ENCODE results near the gene EP400. TPM values are rescaled to one million over a fixed set of nuclear protein-coding genes. Genes with fewer than 3 reads are reported as not detected.

EP400 gene
- total RNA-seq, 1 experiment from 2014 or later, result 61.7 TPM

- H2AK5ac ChIP-seq (ENCODE audit: insufficient read length, low read length), result no peak overlapping the region
- H3K79me2 ChIP-seq (ENCODE audit: insufficient read depth, low read length), result no peaks in the 10 kb centered on the region
- H3K14ac ChIP-seq (ENCODE audit: insufficient read depth, low read length), result no peak overlapping the region
- no peaks in the 10 kb centered on the region for H3K79me1 ChIP-seq (ENCODE audit: insufficient read depth, low read depth, low read length, poor library complexity, severe bottlenecking)
- H3K36me3 Mint-ChIP-seq (ENCODE audit: insufficient read depth in 1 of 3, low read depth in 3 of 3), result peaks cover 23 to 47% (median 40%) of the 10 kb centered on the region in 3 experiments; a peak in 6 of 7 replicates
- no peak overlapping the region for H2BK15ac ChIP-seq (ENCODE audit: low read depth, low read length)
- no peaks in the 10 kb centered on the region for H3K27me3 ChIP-seq (ENCODE audit: insufficient read depth, low read length)
- H3K9me3 Mint-ChIP-seq, result no peaks in the 10 kb centered on the region
- no peaks in the 10 kb centered on the region for H4K20me1 ChIP-seq (ENCODE audit: control insufficient read depth, insufficient read depth, insufficient read length)
- no peak overlapping the region for H3K4ac ChIP-seq (ENCODE audit: low read depth, low read length)
- no peak overlapping the region for H2BK120ac ChIP-seq (ENCODE audit: low read depth, low read length, poor library complexity, severe bottlenecking)
- H2BK5ac ChIP-seq (ENCODE audit: insufficient read length, low read length), result no peak overlapping the region
- no peak for TF ChIP-seq CTCF (conservative IDR thresholded peaks at IDR 0.05)
- H3K56ac ChIP-seq (ENCODE audit: insufficient read length, low read depth, low read length), result no peak overlapping the region
- no peaks in the 10 kb centered on the region for H3K9me3 ChIP-seq (ENCODE audit: control insufficient read depth, low read depth, low read length)
- H3K23ac ChIP-seq (ENCODE audit: insufficient read length, low read depth, low read length), result no peak overlapping the region
- H3K4me2 ChIP-seq (ENCODE audit: insufficient read depth, insufficient read length, low read length), result no peak overlapping the region
- no peak overlapping the region for H2AFZ ChIP-seq (ENCODE audit: low read length)
- H3T11ph ChIP-seq (ENCODE audit: low read length), result no peak overlapping the region
- H3K4me1 ChIP-seq (ENCODE audit: insufficient read depth, low read length), result no peaks in the 10 kb centered on the region
- no peaks in the 10 kb centered on the region for H3K23me2 ChIP-seq (ENCODE audit: insufficient read length, low read depth, low read length, poor library complexity, severe bottlenecking)
- no peak overlapping the region for H3K27ac ChIP-seq (ENCODE audit: insufficient read length, low read depth, low read length)
- no peaks in the 10 kb centered on the region for H3K27me3 Mint-ChIP-seq (ENCODE audit: low read depth)
- H2BK12ac ChIP-seq (ENCODE audit: insufficient read length, low read depth, low read length), result no peak overlapping the region
- no peak overlapping the region for H3K4me3 Mint-ChIP-seq
- peak overlapping the region in 1 of 3 experiments; percentile 78; a peak in 1 of 7 replicates for H3K27ac Mint-ChIP-seq
- no peak overlapping the region for H3K18ac ChIP-seq (ENCODE audit: insufficient read length, low read depth, low read length)
- no peak overlapping the region for H2BK20ac ChIP-seq (ENCODE audit: low read depth, low read length, poor library complexity, severe bottlenecking)
- WGBS (ENCODE audit: extremely low coverage, insufficient read length, low lambda C conversion rate), result no CpG with 5 or more reads among the region's 9 CpGs
- no peak for DNase-seq
- no peak overlapping the region for H4K91ac ChIP-seq (ENCODE audit: insufficient read length, low read depth, low read length)
- H3K4me1 Mint-ChIP-seq, result no peaks in the 10 kb centered on the region
- no peak overlapping the region for H4K8ac ChIP-seq (replicated peaks; ENCODE audit: insufficient read length, low read depth, low read length)
- H3K9ac ChIP-seq (ENCODE audit: extremely low read depth, insufficient read length, low read length), result no peak overlapping the region
- no peak overlapping the region for H4K5ac ChIP-seq (ENCODE audit: insufficient read length, low read depth, low read length)
These were observed 165.8 kb downstream of the EP400 start for GRCh38 chr12:132115500-132115899.
